ENCODE data around the gene RAC2.
"Not testable (repeated sequence)": the region's sequence is repeated elsewhere in the genome, so short reads cannot be mapped to it uniquely, and the experiment has no call there.

Gene RAC2

GRCh38 chr22:37254209-37254866, 10.3 kb upstream of the RAC2 start:
- DNase-seq: no peak

GRCh38 chr22:37253126-37253660, 9.1 kb upstream of the RAC2 start:
- peak; percentile 6 to 39 for DNase-seq

GRCh38 chr22:37251836-37252235, 7.8 kb upstream of the RAC2 start:
- not testable (repeated sequence) for DNase-seq

- no peak for DNase-seq
Measured at GRCh38 chr22:37249986-37250385, 5.9 kb upstream of the RAC2 start.

GRCh38 chr22:37248251-37248650, 4.2 kb upstream of the RAC2 start:
- no peak for DNase-seq

- no peak for DNase-seq
Measured at GRCh38 chr22:37245740-37246139, 1.7 kb upstream of the RAC2 start.

- peak; percentile 66 to 73 for DNase-seq
Measured at GRCh38 chr22:37244922-37245722, 1.1 kb upstream of the RAC2 start.

- DNase-seq: peak in 1 of 2 experiments; percentile 8
Measured at GRCh38 chr22:37243402-37244113, 511 bp downstream of the RAC2 start.

- DNase-seq: peak; percentile 99
Measured at GRCh38 chr22:37242395-37242918, 1.6 kb downstream of the RAC2 start.

GRCh38 chr22:37241351-37242142, 2.5 kb downstream of the RAC2 start:
- DNase-seq: peak; percentile 7 to 11

- no peak for DNase-seq
Measured at GRCh38 chr22:37240941-37241320, 3.1 kb downstream of the RAC2 start.

- DNase-seq: no peak
Measured at GRCh38 chr22:37240240-37240940, 3.7 kb downstream of the RAC2 start.

- no peak for DNase-seq
Measured at GRCh38 chr22:37239336-37240239, 4.5 kb downstream of the RAC2 start.

GRCh38 chr22:37237371-37238268, 6.4 kb downstream of the RAC2 start:
- no peak for DNase-seq

- no peak for DNase-seq
Measured at GRCh38 chr22:37235897-37236607, 8.0 kb downstream of the RAC2 start.

- no peak for DNase-seq
Measured at GRCh38 chr22:37234736-37235711, 9.0 kb downstream of the RAC2 start.

Measured in Kasumi-1 (cell line).